NCI-H748 (cell line): ENCODE results near the gene ZEB2.
A peak's percentile ranks its signal among the peaks of the same experiment; 100 is the strongest.

ENCODE experiments used
- DNase-seq: peaks from one replicate; lab custom pipeline; 2025; ENCODE audit not compliant: unreplicated experiment; lab: John Stamatoyannopoulos, UW

Gene ZEB2

GRCh38 chr2:144529841-144530240 lies 9.9 kb upstream of the ZEB2 start:
- DNase-seq: no peak

- DNase-seq: no peak
Observed at GRCh38 chr2:144528108-144528507, 8.2 kb upstream of the ZEB2 start.

GRCh38 chr2:144526831-144527230 lies 6.9 kb upstream of the ZEB2 start:
- no peak for DNase-seq

- peak; percentile 71 for DNase-seq
Observed at GRCh38 chr2:144524118-144525009, 4.4 kb upstream of the ZEB2 start.

- peak; percentile 51 for DNase-seq
Observed at GRCh38 chr2:144523596-144524117, 3.7 kb upstream of the ZEB2 start.

GRCh38 chr2:144522897-144523595 lies 3.1 kb upstream of the ZEB2 start:
- peak; percentile 35 for DNase-seq

- DNase-seq: no peak
Observed at GRCh38 chr2:144522176-144522896, 2.4 kb upstream of the ZEB2 start.

GRCh38 chr2:144521686-144522085 lies 1.8 kb upstream of the ZEB2 start:
- no peak for DNase-seq

GRCh38 chr2:144520756-144521487 lies 1.0 kb upstream of the ZEB2 start:
- DNase-seq: no peak

- DNase-seq: no peak
Observed at GRCh38 chr2:144519597-144519933, 354 bp downstream of the ZEB2 start.

GRCh38 chr2:144518748-144519596 lies 947 bp downstream of the ZEB2 start:
- no peak for DNase-seq

- DNase-seq: peak; percentile 30
Observed at GRCh38 chr2:144517866-144518747, 1.8 kb downstream of the ZEB2 start.

- DNase-seq: peak; percentile 53
Observed at GRCh38 chr2:144516981-144517865, 2.7 kb downstream of the ZEB2 start.

GRCh38 chr2:144516411-144516980 lies 3.4 kb downstream of the ZEB2 start:
- peak; percentile 9 for DNase-seq

GRCh38 chr2:144515696-144516410 lies 4.1 kb downstream of the ZEB2 start:
- DNase-seq: peak; percentile 27

GRCh38 chr2:144515099-144515695 lies 4.7 kb downstream of the ZEB2 start:
- no peak for DNase-seq
